ENCODE measurements around the gene TIPARP.

- TF ChIP-seq, protein P1, sequence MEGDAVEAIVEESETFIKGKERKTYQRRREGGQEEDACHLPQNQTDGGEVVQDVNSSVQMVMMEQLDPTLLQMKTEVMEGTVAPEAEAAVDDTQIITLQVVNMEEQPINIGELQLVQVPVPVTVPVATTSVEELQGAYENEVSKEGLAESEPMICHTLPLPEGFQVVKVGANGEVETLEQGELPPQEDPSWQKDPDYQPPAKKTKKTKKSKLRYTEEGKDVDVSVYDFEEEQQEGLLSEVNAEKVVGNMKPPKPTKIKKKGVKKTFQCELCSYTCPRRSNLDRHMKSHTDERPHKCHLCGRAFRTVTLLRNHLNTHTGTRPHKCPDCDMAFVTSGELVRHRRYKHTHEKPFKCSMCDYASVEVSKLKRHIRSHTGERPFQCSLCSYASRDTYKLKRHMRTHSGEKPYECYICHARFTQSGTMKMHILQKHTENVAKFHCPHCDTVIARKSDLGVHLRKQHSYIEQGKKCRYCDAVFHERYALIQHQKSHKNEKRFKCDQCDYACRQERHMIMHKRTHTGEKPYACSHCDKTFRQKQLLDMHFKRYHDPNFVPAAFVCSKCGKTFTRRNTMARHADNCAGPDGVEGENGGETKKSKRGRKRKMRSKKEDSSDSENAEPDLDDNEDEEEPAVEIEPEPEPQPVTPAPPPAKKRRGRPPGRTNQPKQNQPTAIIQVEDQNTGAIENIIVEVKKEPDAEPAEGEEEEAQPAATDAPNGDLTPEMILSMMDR (conservative IDR thresholded peaks at IDR 0.05; ENCODE audit: low read length), result no peak
- no peak for TF ChIP-seq EZH2phosphoT487 (IDR thresholded peaks at IDR 0.05; ENCODE audit: borderline replicate concordance, low read depth, low read length)
Observed at GRCh38 chr3:156747046-156747445, 72.7 kb downstream of the TIPARP start.

Data from OCI-LY7 (cell line).